GM12878 (cell line): Measurements from ENCODE around the gene KIF24. TPM values are rescaled to one million over a fixed set of nuclear protein-coding genes. Genes with fewer than 3 reads are reported as not detected.

Experiments
- ATAC-seq: fragments of 200-7000 bp; cut with Tn5 transposase; 3 replicates; pipeline ENCODE4 v1.9.1; 2020; ENCODE audit warnings: mild to moderate bottlenecking, moderate library complexity
- BruUV-seq: library from RNA; stranded (reverse); fragments of 400-500 nt; replicated peaks from 2 replicates; lab custom pipeline; 2021; lab: Mats Ljungman, UMichigan
- CTCF ChIA-PET: fragments of 300-600 bp; sonication (Branson Sonifier 250); formaldehyde crosslinking; extraction: SDS; loops from one replicate; lab custom pipeline; 2021; ENCODE audit warnings: inconsistent platforms; lab: Yijun Ruan, JAX
- POLR2A ChIA-PET: fragments of 350-600 bp; formaldehyde crosslinking; extraction: SDS; loops from one replicate; lab custom pipeline; 2021; ENCODE audit warnings: inconsistent platforms; lab: Charles Lee
- RAD21 ChIA-PET: fragments of 300-600 bp; sonication (Branson Sonifier 250); formaldehyde crosslinking; loops from one replicate; lab custom pipeline; 2023; ENCODE audit warnings: antibody characterized with exemption; ENCODE audit not compliant: unreplicated experiment; lab: Charles Lee
- SMC1A ChIA-PET: fragments of 300-600 bp; sonication (Branson Sonifier 250); formaldehyde crosslinking; loops from one replicate; lab custom pipeline; 2023; ENCODE audit not compliant: unreplicated experiment, uncharacterized antibody; lab: Charles Lee
- DNase-seq: peaks from one replicate; pipeline ENCODE4 v3.0.0-alpha.2; 2011; ENCODE audit warnings: low read depth, low spot score
- FAIRE-seq: peaks from 3 replicates; lab custom pipeline; 2011; peaks lifted over from hg19 to GRCh38; lab: Jason Lieb, UNC
- H2AFZ ChIP-seq: 2 replicates; pipeline ENCODE4 v1.6.0; 2011; ENCODE audit warnings: low read depth, low read length, control low read depth; ENCODE audit not compliant: control insufficient read depth
- H3K27ac ChIP-seq: 2 replicates; pipeline ENCODE4 v1.5.1; 2011; ENCODE audit warnings: control low read depth; ENCODE audit not compliant: control insufficient read depth, insufficient read depth
- H3K27me3 ChIP-seq, 2 experiments: replicated peaks in 1 of 2; 2 replicates each; pipeline versions ENCODE4 v1.6.0 to v1.6.1; 2011; ENCODE audit warnings: low read length in 1 of 2; ENCODE audit not compliant: control insufficient read depth in 2 of 2, insufficient read depth in 2 of 2
- H3K36me3 ChIP-seq, 2 experiments: 2 replicates each; pipeline ENCODE4 v1.5.1; 2011; ENCODE audit warnings: low read length in 1 of 2; ENCODE audit not compliant: control insufficient read depth in 2 of 2, insufficient read depth in 2 of 2
- H3K4me1 ChIP-seq: 2 replicates; pipeline ENCODE4 v1.6.1; 2011; ENCODE audit warnings: mild to moderate bottlenecking, low read length, moderate library complexity, mixed read lengths; ENCODE audit not compliant: control insufficient read depth, insufficient read depth
- H3K4me2 ChIP-seq: 2 replicates; pipeline ENCODE4 v1.6.0; 2011; ENCODE audit warnings: control low read depth; ENCODE audit not compliant: control insufficient read depth, insufficient read depth
- H3K4me3 ChIP-seq: fragments of 200-600 bp; sonication (generic); 2 replicates; pipeline ENCODE4 v1.5.1; 2016
- H3K79me2 ChIP-seq: 2 replicates; pipeline ENCODE4 v1.6.0; 2011; ENCODE audit warnings: low read length; ENCODE audit not compliant: control insufficient read depth, insufficient read depth
- H3K9ac ChIP-seq: 2 replicates; pipeline ENCODE4 v1.8.0; 2011; ENCODE audit warnings: low read length, control low read depth, mixed read lengths; ENCODE audit not compliant: control insufficient read depth, insufficient read depth
- H3K9me3 ChIP-seq: replicated peaks from 3 replicates; pipeline ENCODE4 v1.5.1; 2011; ENCODE audit warnings: mild to moderate bottlenecking, low read length; ENCODE audit not compliant: control insufficient read depth, insufficient read depth
- H4K20me1 ChIP-seq: 2 replicates; pipeline ENCODE4 v1.6.0; 2011; ENCODE audit not compliant: control insufficient read depth, insufficient read depth
- ESRRA ChIP-seq: IDR thresholded peaks from 2 replicates; pipeline ENCODE4 v1.6.1; 2012; ENCODE audit warnings: mild to moderate bottlenecking, low read length, improper control_type of control experiment
- PAX8 ChIP-seq: fragments of 450-650 bp; IDR thresholded peaks from 2 replicates; pipeline ENCODE4 v1.6.1; 2017; ENCODE audit warnings: mild to moderate bottlenecking, moderate library complexity
- RFX5 ChIP-seq: IDR thresholded peaks from 2 replicates; pipeline ENCODE4 v1.6.1; 2011; ENCODE audit warnings: low read depth, low read length, improper control_type of control experiment
- WGBS: methylation state at CpG from one replicate; pipeline ENCODE4 v1.1.6; 2016; ENCODE audit warnings: low lambda C conversion rate; ENCODE audit not compliant: insufficient replicate concordance, insufficient coverage; ENCODE audit errors: missing lambda C conversion rate; 5-methylcytosine and 5-hydroxymethylcytosine counted together
- in situ Hi-C: fragments of 300-500 bp; cut with MboI; formaldehyde crosslinking; loops from 9 replicates; pipeline ENCODE4 v1.14.3; 2018; ENCODE audit warnings: mixed read lengths
- intact Hi-C: fragments of 100-400 bp; cut with micrococcal nuclease; formaldehyde crosslinking; loops from one replicate; pipeline ENCODE4 v1.14.2; 2022; ENCODE audit not compliant: unreplicated experiment
- polyA plus RNA-seq, 11 experiments: library from polyadenylated mRNA; depleted of rRNA in 4 of 11; unstranded in 6 of 11; stranded (reverse) in 5 of 11; fragments of >200 nt; fragmentation: Nextera tagmentation in 4 of 11; fragmentation: Illumina TruSeq in 1 of 11; extraction: Ambion mirVana in 4 of 11; extraction: Trizol in 1 of 11; gene quantifications; 1 replicate in 1 of 11; 2 replicates in 10 of 11; pipeline versions ENCODE4 v1.2.1 to v1.2.3, GENCODE V29; 2011 to 2016; ENCODE audit warnings: inconsistent platforms in 2 of 11, missing spikeins in 2 of 11, low read depth in 1 of 11
- total RNA-seq, 4 experiments: library from RNA; depleted of rRNA in 3 of 4; stranded (reverse); fragments of >200 nt in 3 of 4; fragmentation: Illumina TruSeq in 1 of 4; extraction: Trizol in 1 of 4; gene quantifications; 2 replicates each; pipeline versions ENCODE4 v1.2.1 to v1.2.3, GENCODE V29; 2013 to 2021
- TF ChIP-seq, protein P1 (sequence below): fragments of 450-650 bp; IDR thresholded peaks from 2 replicates; pipeline ENCODE4 v1.6.1; 2014; ENCODE audit warnings: mild to moderate bottlenecking
- TF ChIP-seq, protein P2 (sequence below): IDR thresholded peaks from 2 replicates; pipeline ENCODE4 v1.6.1; 2012; ENCODE audit warnings: low read length, inconsistent platforms

The KIF24 gene
- total and polyA plus RNA-seq, 10 of the 15 experiments (the other 5 are each of a cell fraction or from before 2014, with no cell fraction given) = 0.58 to 6.7 (median 5.3) TPM

DNA sequence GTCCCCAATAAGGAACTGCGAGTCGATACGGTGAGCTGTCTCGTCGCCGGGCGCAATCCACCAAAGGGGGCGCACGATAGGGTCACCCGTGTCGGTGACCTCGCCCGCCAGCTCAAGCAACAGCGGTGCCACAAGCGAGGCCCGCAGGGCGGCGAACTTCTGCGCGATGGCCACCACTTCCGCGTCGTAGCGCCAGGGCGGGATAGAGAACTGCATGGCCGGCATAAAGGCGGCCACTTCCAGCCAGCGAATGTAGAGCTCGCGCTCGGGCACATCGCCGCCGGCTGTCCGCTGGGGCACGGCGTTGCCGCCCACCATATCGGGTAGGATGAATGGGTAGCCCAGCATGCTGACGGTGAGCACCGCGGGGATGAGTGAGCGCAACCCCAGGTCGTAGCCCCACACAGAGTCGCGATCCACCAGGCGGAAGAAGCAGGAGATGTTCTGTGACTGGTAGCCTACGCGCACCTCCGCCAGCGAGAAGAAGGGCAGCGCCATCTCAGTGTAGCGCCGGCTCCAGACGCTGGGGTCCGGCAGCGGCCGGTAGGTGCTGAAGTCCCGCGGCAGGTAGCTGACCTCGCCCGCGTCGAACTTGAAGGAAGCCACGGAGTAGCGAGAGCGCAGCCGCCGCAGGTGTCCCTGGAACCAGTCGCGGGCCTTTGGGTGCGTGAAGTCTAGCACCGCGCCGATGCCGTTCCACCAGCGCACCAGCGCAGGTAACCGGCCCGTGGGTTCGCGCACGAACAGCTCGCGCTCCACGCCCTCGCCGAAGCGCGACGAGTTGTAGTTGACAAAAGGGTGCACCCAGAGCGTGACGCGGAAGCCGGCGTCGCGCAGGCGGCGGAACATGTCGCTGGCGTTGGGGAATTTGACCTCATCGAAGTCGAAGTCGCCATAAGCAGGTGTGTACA, 42.2 kb upstream of the KIF24 start:
- ATAC-seq (peak; percentile 27; the same call in 2 of the 3 replicates), FAIRE-seq (no peak), DNase-seq (no peak)
- H3K4me3 ChIP-seq = no peak overlapping the region
- ChIA-PET SMC1A (no interaction called here), RAD21 (no interaction called here), CTCF (interaction anchor here (0.6 to 2.5 kb wide), 2 partner anchors 8 to 21 kb away, joined by 3 to 7 read pairs; no protein-coding TSS in a partner anchor), POLR2A (interaction anchor here (0.6 kb wide), 1 partner anchor 84 kb away, joined by 5 read pairs; no protein-coding TSS in a partner anchor)
- no peak overlapping the region for H3K27ac ChIP-seq
- H4K20me1 ChIP-seq = no peaks in the 10 kb centered on the region
- H3K9me3 ChIP-seq = peaks cover 2% of the 10 kb centered on the region; the same call in 1 of the 3 replicates
- 0 out of 2 replicates have a peak, but pooled peaks cover 3% of the 10 kb centered on the region for H3K4me1 ChIP-seq
- no TSS peak for BruUV-seq
- H3K79me2 ChIP-seq = no peaks in the 10 kb centered on the region
- no peak overlapping the region for H3K9ac ChIP-seq
- no peaks in the 10 kb centered on the region for H3K36me3 ChIP-seq
- in situ Hi-C loops (no loop called here), intact Hi-C loops (no loop called here)
- 63% methylated on average over 82 of the region's 105 CpGs for WGBS
- H3K4me2 ChIP-seq = no peak overlapping the region
- H2AFZ ChIP-seq = no peak overlapping the region
- no peaks in the 10 kb centered on the region for H3K27me3 ChIP-seq
- TF ChIP-seq PAX8 = no peak
- no peak for TF ChIP-seq RFX5
- TF ChIP-seq ESRRA = no peak
- TF ChIP-seq, protein P1, sequence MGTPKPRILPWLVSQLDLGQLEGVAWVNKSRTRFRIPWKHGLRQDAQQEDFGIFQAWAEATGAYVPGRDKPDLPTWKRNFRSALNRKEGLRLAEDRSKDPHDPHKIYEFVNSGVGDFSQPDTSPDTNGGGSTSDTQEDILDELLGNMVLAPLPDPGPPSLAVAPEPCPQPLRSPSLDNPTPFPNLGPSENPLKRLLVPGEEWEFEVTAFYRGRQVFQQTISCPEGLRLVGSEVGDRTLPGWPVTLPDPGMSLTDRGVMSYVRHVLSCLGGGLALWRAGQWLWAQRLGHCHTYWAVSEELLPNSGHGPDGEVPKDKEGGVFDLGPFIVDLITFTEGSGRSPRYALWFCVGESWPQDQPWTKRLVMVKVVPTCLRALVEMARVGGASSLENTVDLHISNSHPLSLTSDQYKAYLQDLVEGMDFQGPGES = no peak
- TF ChIP-seq, protein P2, sequence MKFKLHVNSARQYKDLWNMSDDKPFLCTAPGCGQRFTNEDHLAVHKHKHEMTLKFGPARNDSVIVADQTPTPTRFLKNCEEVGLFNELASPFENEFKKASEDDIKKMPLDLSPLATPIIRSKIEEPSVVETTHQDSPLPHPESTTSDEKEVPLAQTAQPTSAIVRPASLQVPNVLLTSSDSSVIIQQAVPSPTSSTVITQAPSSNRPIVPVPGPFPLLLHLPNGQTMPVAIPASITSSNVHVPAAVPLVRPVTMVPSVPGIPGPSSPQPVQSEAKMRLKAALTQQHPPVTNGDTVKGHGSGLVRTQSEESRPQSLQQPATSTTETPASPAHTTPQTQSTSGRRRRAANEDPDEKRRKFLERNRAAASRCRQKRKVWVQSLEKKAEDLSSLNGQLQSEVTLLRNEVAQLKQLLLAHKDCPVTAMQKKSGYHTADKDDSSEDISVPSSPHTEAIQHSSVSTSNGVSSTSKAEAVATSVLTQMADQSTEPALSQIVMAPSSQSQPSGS = no peak
- TF ChIP-seq, all 136 proteins: peak for 0
